ENCODE results near the gene FHOD1. TPM values are rescaled to one million over a fixed set of nuclear protein-coding genes. Genes with fewer than 3 reads are reported as not detected.

The FHOD1 gene
- total RNA-seq, 1 experiment from 2014 or later = 58.2 TPM

DNA sequence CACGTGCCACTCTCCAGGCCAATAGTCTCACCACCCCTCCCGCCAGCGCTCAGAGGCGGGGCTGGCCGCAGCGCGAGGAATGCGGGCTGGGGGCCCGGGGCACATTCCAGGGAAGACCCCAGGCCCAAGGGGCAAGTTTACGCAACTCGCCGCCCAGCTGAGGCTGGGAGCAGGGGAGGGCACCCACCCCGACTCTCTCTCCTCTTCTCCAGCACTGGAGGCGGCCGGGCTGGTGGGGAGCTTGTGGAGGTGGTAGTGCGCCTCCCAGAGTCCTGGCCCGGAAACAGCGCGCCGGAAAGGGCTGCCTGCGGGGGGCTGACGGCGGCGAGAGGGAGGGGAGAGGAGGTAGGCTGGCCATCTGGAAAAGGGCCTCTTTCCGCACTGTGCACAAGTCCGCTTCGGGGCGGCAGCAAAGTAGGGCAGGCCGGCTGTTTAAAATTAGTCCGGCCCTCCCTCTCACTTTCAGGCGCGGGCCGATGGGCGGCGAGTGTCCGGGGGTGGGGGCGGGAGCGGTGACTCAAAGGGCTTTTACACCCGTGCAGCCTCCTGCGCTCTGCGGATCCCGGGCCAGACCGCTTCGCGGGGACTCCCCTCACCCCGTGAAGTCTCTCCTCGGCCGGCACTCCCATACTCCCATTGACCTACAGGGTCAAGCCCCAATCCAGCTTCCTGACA is 1.1 kb downstream of the FHOD1 start:
- intact Hi-C loops (cut with micrococcal nuclease; ENCODE audit: unreplicated experiment) = loop anchor here (1.0 to 10.0 kb wide), 6 partner anchors 19 to 989 kb away; partner anchors contain the start of genes ELMO3, ESRP2, NOL3 and TMEM208

DNA sequence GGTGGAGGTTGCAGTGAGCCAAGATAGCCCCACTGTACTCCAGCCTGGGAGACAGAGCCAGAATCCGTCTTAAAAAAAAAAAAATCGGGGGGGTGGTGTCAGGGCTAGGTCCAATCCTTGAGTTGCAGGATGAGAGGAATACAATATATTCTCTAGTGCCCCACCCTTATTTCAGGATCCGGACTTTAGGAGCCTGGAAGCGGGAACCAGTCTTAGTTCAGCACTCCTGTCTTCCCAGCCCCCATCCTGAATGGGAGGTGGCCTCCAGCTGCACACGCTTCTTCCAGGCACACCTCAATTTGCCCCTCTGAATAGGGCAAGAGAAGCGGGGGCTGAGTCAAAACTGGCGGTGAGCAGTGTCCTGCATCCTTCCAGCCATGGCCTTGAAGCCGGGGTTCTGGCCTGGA is 1.6 kb downstream of the FHOD1 start:
- no TSS peak for BruUV-seq (replicated peaks)
- Histone ChIP-seq H3F3A (ENCODE audit: insufficient read depth, low read depth) (peaks cover 65% of the 10 kb centered on the region), H3K27ac (peak overlapping the region; percentile 76), H4K20me1 (ENCODE audit: insufficient read depth) (no peaks in the 10 kb centered on the region), H3K9me2 (ENCODE audit: insufficient read depth) (no peaks in the 10 kb centered on the region), H2AFZ (peak overlapping the region; percentile 90; the same call in 1 of the 2 replicates), H3K27me3 (ENCODE audit: insufficient read depth, low read depth) (no peaks in the 10 kb centered on the region; the same call in 1 of the 2 replicates), H3K4me3 (peak overlapping the region; percentile 90), H3K4me2 (peak overlapping the region; percentile 87), H3K4me1 (replicated peaks; ENCODE audit: insufficient read depth) (peaks cover 59% of the 10 kb centered on the region), H3K36me3 (ENCODE audit: low read depth) (no peaks in the 10 kb centered on the region), H3K79me2 (ENCODE audit: low read depth) (peaks cover 35% of the 10 kb centered on the region), H3K9me3 (ENCODE audit: insufficient read depth, low read depth) (no peaks in the 10 kb centered on the region)
- no peak for DNase-seq
- intact Hi-C loops (cut with micrococcal nuclease; ENCODE audit: unreplicated experiment) = loop anchor here (1.0 to 10.0 kb wide), 6 partner anchors 19 to 989 kb away; partner anchors contain the start of genes ELMO3, ESRP2, NOL3 and TMEM208
- no peak for TF ChIP-seq EZH2 (IDR thresholded peaks at IDR 0.05; ENCODE audit: low read depth)
- TF ChIP-seq, protein P1, sequence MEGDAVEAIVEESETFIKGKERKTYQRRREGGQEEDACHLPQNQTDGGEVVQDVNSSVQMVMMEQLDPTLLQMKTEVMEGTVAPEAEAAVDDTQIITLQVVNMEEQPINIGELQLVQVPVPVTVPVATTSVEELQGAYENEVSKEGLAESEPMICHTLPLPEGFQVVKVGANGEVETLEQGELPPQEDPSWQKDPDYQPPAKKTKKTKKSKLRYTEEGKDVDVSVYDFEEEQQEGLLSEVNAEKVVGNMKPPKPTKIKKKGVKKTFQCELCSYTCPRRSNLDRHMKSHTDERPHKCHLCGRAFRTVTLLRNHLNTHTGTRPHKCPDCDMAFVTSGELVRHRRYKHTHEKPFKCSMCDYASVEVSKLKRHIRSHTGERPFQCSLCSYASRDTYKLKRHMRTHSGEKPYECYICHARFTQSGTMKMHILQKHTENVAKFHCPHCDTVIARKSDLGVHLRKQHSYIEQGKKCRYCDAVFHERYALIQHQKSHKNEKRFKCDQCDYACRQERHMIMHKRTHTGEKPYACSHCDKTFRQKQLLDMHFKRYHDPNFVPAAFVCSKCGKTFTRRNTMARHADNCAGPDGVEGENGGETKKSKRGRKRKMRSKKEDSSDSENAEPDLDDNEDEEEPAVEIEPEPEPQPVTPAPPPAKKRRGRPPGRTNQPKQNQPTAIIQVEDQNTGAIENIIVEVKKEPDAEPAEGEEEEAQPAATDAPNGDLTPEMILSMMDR (conservative IDR thresholded peaks at IDR 0.05) = no peak
- POLR2A ChIA-PET (ENCODE audit: unreplicated experiment) = interaction anchor here (1.0 to 1.1 kb wide), 2 partner anchors 31 to 33 kb away, joined by 7 to 14 read pairs; no protein-coding TSS in a partner anchor
- CTCF ChIA-PET = interaction anchor here (0.6 to 1.5 kb wide), 3 partner anchors 33 to 47 kb away, joined by 4 read pairs; no protein-coding TSS in a partner anchor

More for the DNA sequence above, 1.1 kb downstream of the FHOD1 start:
- POLR2A ChIA-PET (ENCODE audit: unreplicated experiment) = interaction anchor here (0.6 to 1.4 kb wide), 18 partner anchors 19 to 714 kb away, joined by 3 to 24 read pairs (median 6); partner anchors contain the start of genes HSD11B2 and TMEM208
- Histone ChIP-seq H3K4me3 (peak overlapping the region; percentile 90), H3K27ac (peak overlapping the region; percentile 76), H3K27me3 (ENCODE audit: insufficient read depth, low read depth) (no peaks in the 10 kb centered on the region; the same call in 1 of the 2 replicates), H3K9me2 (ENCODE audit: insufficient read depth) (no peaks in the 10 kb centered on the region), H3K9me3 (ENCODE audit: insufficient read depth, low read depth) (no peaks in the 10 kb centered on the region), H2AFZ (peak overlapping the region; percentile 90), H3K4me1 (replicated peaks; ENCODE audit: insufficient read depth) (peaks cover 54% of the 10 kb centered on the region), H3K36me3 (ENCODE audit: low read depth) (no peaks in the 10 kb centered on the region), H3K4me2 (peak overlapping the region; percentile 87), H3K79me2 (ENCODE audit: low read depth) (peaks cover 35% of the 10 kb centered on the region), H3F3A (ENCODE audit: insufficient read depth, low read depth) (peaks cover 63% of the 10 kb centered on the region), H4K20me1 (ENCODE audit: insufficient read depth) (no peaks in the 10 kb centered on the region)
- no peak for TF ChIP-seq EZH2 (IDR thresholded peaks at IDR 0.05; ENCODE audit: low read depth)
- TF ChIP-seq, protein P1 (conservative IDR thresholded peaks at IDR 0.05) = no peak; the same call in 1 of the 2 replicates
- CTCF ChIA-PET = interaction anchor here (0.6 to 1.5 kb wide), 9 partner anchors 20 to 268 kb away, joined by 3 to 7 read pairs (median 4); no protein-coding TSS in a partner anchor
- no TSS peak for BruUV-seq (replicated peaks)
- DNase-seq = peak; percentile 56 to 80

DNA sequence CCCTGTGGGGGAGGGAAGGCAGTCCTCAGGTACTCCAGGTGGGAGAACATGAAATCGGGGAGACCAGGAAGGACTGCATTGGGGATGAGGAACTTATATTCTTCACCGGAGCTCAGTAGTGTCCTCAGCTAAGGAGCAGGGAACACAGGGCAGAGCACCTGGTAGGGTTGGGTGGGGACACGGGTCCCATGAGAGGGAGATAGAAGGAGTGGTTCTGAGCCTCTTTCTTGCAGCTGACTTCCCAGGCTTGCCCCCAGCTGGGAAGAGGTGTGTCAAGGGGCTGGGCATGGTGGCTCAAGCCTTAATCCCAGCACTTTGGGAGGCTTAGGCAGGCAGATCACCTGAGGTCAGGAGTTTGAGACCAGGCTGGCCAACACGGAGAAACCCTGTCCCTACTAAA is 2.1 kb downstream of the FHOD1 start:
- DNase-seq = no peak
- H3K9me3 ChIP-seq (ENCODE audit: insufficient read depth, low read depth) = no peaks in the 10 kb centered on the region
- H3F3A ChIP-seq (ENCODE audit: insufficient read depth, low read depth) = peaks cover 70% of the 10 kb centered on the region
- CTCF ChIA-PET = no interaction called here
- no peaks in the 10 kb centered on the region for H4K20me1 ChIP-seq (ENCODE audit: insufficient read depth)
- intact Hi-C loops (cut with micrococcal nuclease; ENCODE audit: unreplicated experiment) = loop anchor here (5.0 to 10.0 kb wide), 2 partner anchors 73 to 990 kb away; partner anchors contain the start of genes ESRP2 and NOL3
- H3K79me2 ChIP-seq (ENCODE audit: low read depth) = peaks cover 40% of the 10 kb centered on the region
- H3K27me3 ChIP-seq (ENCODE audit: insufficient read depth, low read depth) = no peaks in the 10 kb centered on the region; the same call in 1 of the 2 replicates
- H3K4me1 ChIP-seq (replicated peaks; ENCODE audit: insufficient read depth) = peaks cover 64% of the 10 kb centered on the region
- POLR2A ChIA-PET (ENCODE audit: unreplicated experiment) = no interaction called here
- H3K36me3 ChIP-seq (ENCODE audit: low read depth) = no peaks in the 10 kb centered on the region
- H3K4me2 ChIP-seq = peak overlapping the region; percentile 87
- peak overlapping the region; percentile 90; the same call in 1 of the 2 replicates for H3K4me3 ChIP-seq
- BruUV-seq (replicated peaks) = TSS peak; percentile 31
- no peak overlapping the region for H2AFZ ChIP-seq
- TF ChIP-seq, protein P1 (conservative IDR thresholded peaks at IDR 0.05) = no peak
- no peak for TF ChIP-seq EZH2 (IDR thresholded peaks at IDR 0.05; ENCODE audit: low read depth)
- no peaks in the 10 kb centered on the region for H3K9me2 ChIP-seq (ENCODE audit: insufficient read depth)
- peak overlapping the region; percentile 76 for H3K27ac ChIP-seq

Data from PC-9 (cell line).